ENCODE results near the gene OR4Q2.

The OR4Q2 gene

DNA sequence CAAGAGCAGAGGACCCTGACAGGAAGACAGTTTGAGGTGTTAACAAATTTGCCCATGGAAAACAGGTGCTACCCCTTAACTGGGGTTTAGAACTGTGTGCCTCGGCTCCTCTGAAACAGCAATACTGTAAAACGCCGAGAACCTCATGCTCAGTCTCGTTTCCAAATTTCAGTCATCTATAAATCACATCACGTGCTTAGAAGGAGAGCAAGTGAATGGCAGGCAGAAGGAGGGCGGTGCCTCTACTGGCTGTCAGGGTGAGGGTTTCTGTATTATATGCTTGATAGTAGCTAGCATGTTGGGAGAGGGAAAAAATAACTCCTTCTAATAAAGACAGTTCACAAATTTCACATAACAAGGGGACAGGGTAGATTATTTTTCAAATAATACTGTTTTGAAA, 29.1 kb downstream of the OR4Q2 start:
- H3K4me3 ChIP-seq (ENCODE audit: low read length), result no peak overlapping the region
- TF ChIP-seq, protein P1, sequence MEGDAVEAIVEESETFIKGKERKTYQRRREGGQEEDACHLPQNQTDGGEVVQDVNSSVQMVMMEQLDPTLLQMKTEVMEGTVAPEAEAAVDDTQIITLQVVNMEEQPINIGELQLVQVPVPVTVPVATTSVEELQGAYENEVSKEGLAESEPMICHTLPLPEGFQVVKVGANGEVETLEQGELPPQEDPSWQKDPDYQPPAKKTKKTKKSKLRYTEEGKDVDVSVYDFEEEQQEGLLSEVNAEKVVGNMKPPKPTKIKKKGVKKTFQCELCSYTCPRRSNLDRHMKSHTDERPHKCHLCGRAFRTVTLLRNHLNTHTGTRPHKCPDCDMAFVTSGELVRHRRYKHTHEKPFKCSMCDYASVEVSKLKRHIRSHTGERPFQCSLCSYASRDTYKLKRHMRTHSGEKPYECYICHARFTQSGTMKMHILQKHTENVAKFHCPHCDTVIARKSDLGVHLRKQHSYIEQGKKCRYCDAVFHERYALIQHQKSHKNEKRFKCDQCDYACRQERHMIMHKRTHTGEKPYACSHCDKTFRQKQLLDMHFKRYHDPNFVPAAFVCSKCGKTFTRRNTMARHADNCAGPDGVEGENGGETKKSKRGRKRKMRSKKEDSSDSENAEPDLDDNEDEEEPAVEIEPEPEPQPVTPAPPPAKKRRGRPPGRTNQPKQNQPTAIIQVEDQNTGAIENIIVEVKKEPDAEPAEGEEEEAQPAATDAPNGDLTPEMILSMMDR (conservative IDR thresholded peaks at IDR 0.05; ENCODE audit: low read length), result no peak
- DNase-seq (ENCODE audit: low read depth), result no peak

DNA sequence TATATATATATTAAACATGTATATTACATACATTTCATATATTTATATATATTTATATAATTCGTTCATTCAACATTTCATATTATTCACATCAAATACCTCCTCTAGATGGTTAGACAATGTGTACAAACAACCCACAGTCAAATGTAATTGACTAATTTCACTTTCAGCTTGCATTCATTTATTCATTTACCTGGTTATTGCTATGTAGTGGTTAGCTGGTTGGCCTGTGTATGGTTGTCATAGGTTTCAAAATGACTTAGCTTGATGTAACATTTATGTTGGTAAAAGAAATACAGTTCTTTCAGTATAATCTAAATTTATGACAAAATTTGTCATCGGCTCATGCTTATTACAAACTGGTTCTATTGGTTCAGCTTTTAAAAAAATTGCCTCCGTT, 33.5 kb downstream of the OR4Q2 start:
- DNase-seq (ENCODE audit: low read depth), result no peak
- TF ChIP-seq, protein P1 (conservative IDR thresholded peaks at IDR 0.05; ENCODE audit: low read length), result no peak
- no peak overlapping the region for H3K4me3 ChIP-seq (ENCODE audit: low read length)

DNA sequence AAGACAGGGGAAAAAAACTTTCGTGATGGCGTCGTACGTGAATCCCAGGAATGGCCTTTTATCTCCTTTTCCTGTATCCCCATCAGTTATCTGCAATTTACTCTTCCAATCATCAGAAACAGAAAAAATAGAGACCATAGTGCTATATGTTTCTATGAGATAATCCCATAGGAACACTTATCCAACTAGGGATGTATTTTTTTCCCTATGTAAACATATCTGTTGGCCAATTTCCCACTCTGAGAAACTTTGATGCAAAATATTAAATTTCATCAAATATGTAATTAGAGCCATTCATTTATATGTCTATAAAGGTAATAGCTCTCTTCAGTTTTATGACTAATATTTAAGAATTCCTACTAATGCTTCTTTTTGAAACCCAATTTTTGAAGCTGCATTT, 34.0 kb downstream of the OR4Q2 start, which contains the start of gene OR4K13:
Gene OR4K13 (minus strand): TSS at position 101 of the 400 bp plus-strand sequence. CDS start 1,280 bp downstream, outside the sequence.
- no peak within 1 kb of the TSS for H3K4me3 ChIP-seq (ENCODE audit: low read length)
- TF ChIP-seq, protein P1 (conservative IDR thresholded peaks at IDR 0.05; ENCODE audit: low read length), result no peak
- DNase-seq (ENCODE audit: low read depth), result no peak

DNA sequence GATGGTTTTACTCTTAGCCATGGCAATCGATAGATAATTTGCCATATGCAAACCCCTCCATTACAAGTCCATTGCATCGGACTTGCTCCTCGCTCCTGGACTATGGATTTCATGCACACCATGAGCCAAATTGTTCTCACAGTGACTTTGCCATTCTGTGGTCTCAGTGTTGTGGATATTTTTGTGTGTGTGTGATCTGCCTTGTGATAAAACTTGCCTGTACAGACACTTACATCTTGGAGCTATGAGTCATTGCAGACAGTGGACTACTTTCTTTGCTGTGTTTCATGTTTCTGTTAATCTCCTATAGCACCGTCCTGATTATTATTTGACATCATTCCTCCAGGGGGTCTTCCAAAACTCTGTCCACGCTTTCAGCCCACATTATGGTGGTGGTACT, 42.3 kb downstream of the OR4Q2 start:
- no peak overlapping the region for H3K4me3 ChIP-seq (ENCODE audit: low read length)
- DNase-seq (ENCODE audit: low read depth), result no peak
- TF ChIP-seq, protein P1 (conservative IDR thresholded peaks at IDR 0.05; ENCODE audit: low read length), result no peak

DNA sequence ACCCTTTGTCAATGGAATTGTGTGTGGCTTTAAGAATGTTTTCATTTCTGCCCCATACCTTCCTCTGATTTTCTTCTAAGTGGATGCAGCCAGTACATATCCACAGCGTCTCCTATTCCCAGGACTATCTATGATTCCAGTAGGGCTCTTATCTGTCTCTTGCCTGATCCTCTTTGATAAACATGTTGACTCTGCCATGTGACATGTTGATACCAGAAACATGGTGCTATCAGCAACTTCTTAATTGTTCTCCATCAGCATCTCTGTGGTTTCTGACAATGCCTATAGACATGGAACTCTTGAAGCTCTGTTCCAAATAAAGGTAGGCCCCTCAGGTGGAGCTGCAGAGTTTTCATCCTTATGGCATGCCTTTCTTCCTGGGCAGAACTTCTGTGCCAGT, 46.2 kb downstream of the OR4Q2 start:
- no peak for DNase-seq (ENCODE audit: low read depth)
- no peak overlapping the region for H3K4me3 ChIP-seq (ENCODE audit: low read length)
- TF ChIP-seq, protein P1 (conservative IDR thresholded peaks at IDR 0.05; ENCODE audit: low read length), result no peak

Measured in AG10803 (cell line).